ENCODE data around the gene ACTN4. TPM values are rescaled to one million over a fixed set of nuclear protein-coding genes. Genes with fewer than 3 reads are reported as not detected.

The ACTN4 gene
- total and polyA plus RNA-seq, 3 experiments from 2014 or later = 31.9 to 314 (median 295) TPM

DNA sequence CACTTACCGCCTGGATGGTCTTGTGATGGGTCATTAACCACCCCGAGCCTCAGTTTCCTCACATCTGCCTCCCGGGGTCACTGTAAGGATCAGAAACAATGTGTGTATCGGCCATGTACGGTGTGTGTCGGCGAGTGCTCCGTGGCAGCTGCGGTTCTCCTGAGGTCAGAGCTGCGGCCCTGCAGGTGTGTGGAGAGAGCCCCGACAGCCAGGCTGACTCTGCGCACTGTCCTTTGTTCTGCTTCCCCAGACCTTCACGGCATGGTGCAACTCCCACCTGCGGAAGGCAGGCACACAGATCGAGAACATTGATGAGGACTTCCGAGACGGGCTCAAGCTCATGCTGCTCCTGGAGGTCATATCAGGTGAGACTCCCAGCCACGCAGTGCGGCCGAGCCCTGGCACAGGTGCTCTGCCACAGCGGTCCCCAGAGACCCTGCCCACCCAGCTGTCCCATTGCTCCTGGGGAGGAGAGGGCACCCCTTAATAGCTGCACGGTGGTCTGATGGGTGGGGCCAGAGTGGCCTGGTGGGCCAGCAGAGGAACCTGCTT is 53.0 kb downstream of the ACTN4 start:
- H3K4me3 ChIP-seq (ENCODE audit: low read length) = no peak overlapping the region
- no peak overlapping the region for H3K4me3 Mint-ChIP-seq
- no peaks in the 10 kb centered on the region for H3K27me3 ChIP-seq (ENCODE audit: insufficient read depth, low read length, poor library complexity, severe bottlenecking)
- peaks cover 0 to 75% (median 4%) of the 10 kb centered on the region in 3 donors for H3K36me3 Mint-ChIP-seq
- peaks cover 17% of the 10 kb centered on the region for H3K36me3 ChIP-seq (ENCODE audit: insufficient read depth, low read length)
- peak overlapping the region in 3 of 8 donors; percentile 8 to 73 (median 45) for H3K27ac Mint-ChIP-seq
- no peak overlapping the region for H3K27ac ChIP-seq (ENCODE audit: low read depth, low read length)
- H3K9me3 Mint-ChIP-seq = no peaks in the 10 kb centered on the region
- no peaks in the 10 kb centered on the region for H3K9me3 ChIP-seq (ENCODE audit: low read length)
- POLR2A ChIA-PET = no interaction called here
- CTCF ChIA-PET = no interaction called here
- DNase-seq = no peak
- H3K27me3 Mint-ChIP-seq = peaks cover 0 to 2% of the 10 kb centered on the region in 2 donors
- H3K4me1 ChIP-seq (ENCODE audit: insufficient read depth, low read length) = peaks cover 6% of the 10 kb centered on the region
- peaks cover 25 to 35% (median 34%) of the 10 kb centered on the region in 3 donors for H3K4me1 Mint-ChIP-seq

GRCh38 chr19:38700902-38701454 is 53.5 kb downstream of the ACTN4 start:
- Mint-ChIP-seq H3K4me1 (peaks cover 21 to 30% (median 29%) of the 10 kb centered on the region in 3 donors), H3K27ac (peak overlapping the region in 1 of 8 donors; percentile 47), H3K4me3 (no peak overlapping the region), H3K9me3 (no peaks in the 10 kb centered on the region), H3K36me3 (peaks cover 0 to 76% (median 6%) of the 10 kb centered on the region in 3 donors), H3K27me3 (peaks cover 0 to 2% of the 10 kb centered on the region in 2 donors)
- no peak overlapping the region for H3K4me3 ChIP-seq (ENCODE audit: low read length)
- no peak overlapping the region for H3K27ac ChIP-seq (ENCODE audit: low read depth, low read length)
- H3K4me1 ChIP-seq (ENCODE audit: insufficient read depth, low read length) = peaks cover 5% of the 10 kb centered on the region
- no peaks in the 10 kb centered on the region for H3K27me3 ChIP-seq (ENCODE audit: insufficient read depth, low read length, poor library complexity, severe bottlenecking)
- DNase-seq = no peak
- ChIA-PET POLR2A (no interaction called here), CTCF (no interaction called here)
- H3K9me3 ChIP-seq (ENCODE audit: low read length) = no peaks in the 10 kb centered on the region
- H3K36me3 ChIP-seq (ENCODE audit: insufficient read depth, low read length) = peaks cover 17% of the 10 kb centered on the region

- H3K27me3 Mint-ChIP-seq = peaks cover 0 to 2% of the 10 kb centered on the region in 2 donors
- POLR2A ChIA-PET = interaction anchor here (0.6 kb wide), 1 partner anchor 34 kb away, joined by 12 read pairs; no protein-coding TSS in a partner anchor
- H3K4me1 Mint-ChIP-seq = peaks cover 15 to 24% (median 23%) of the 10 kb centered on the region in 3 donors
- no peaks in the 10 kb centered on the region for H3K9me3 ChIP-seq (ENCODE audit: low read length)
- H3K36me3 Mint-ChIP-seq = peaks cover 0 to 77% (median 8%) of the 10 kb centered on the region in 3 donors
- H3K4me3 ChIP-seq (ENCODE audit: low read length) = no peak overlapping the region
- H3K27ac Mint-ChIP-seq = no peak overlapping the region
- no peaks in the 10 kb centered on the region for H3K27me3 ChIP-seq (ENCODE audit: insufficient read depth, low read length, poor library complexity, severe bottlenecking)
- DNase-seq = no peak
- CTCF ChIA-PET = no interaction called here
- H3K4me3 Mint-ChIP-seq = no peak overlapping the region
- H3K9me3 Mint-ChIP-seq = no peaks in the 10 kb centered on the region
- H3K27ac ChIP-seq (ENCODE audit: low read depth, low read length) = no peak overlapping the region
- peaks cover 17% of the 10 kb centered on the region for H3K36me3 ChIP-seq (ENCODE audit: insufficient read depth, low read length)
- peaks cover 5% of the 10 kb centered on the region for H3K4me1 ChIP-seq (ENCODE audit: insufficient read depth, low read length)
These were observed 54.1 kb downstream of the ACTN4 start for GRCh38 chr19:38701455-38702063.

DNA sequence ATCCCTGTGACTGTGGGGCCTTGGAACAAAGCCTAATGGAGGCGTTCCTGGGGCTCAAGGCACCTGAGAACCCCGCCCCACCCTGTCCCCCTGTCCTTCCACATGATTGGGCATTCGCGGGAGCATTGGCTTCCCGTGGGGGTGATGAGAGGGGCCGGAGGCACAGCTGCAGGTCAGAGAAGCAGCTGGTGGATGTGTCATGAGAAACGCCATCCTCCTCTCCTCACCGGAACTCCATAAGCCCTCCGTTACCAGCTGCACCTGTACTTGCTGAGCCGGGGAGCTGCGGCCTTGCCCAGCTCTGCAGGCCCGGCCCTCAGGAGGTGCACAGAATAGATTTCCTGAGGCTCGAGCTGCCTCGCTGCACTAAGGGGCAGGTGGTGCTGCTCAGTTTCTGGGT is 54.8 kb downstream of the ACTN4 start:
- H3K27ac ChIP-seq (ENCODE audit: low read depth, low read length) = no peak overlapping the region
- ChIA-PET POLR2A (interaction anchor here (0.6 kb wide), 1 partner anchor 34 kb away, joined by 12 read pairs; no protein-coding TSS in a partner anchor), CTCF (no interaction called here)
- H3K27ac Mint-ChIP-seq = peak overlapping the region in 1 of 8 donors; percentile 74
- no peak for DNase-seq
- H3K4me1 Mint-ChIP-seq = peaks cover 8 to 17% (median 16%) of the 10 kb centered on the region in 3 donors
- H3K9me3 ChIP-seq (ENCODE audit: low read length) = no peaks in the 10 kb centered on the region
- no peaks in the 10 kb centered on the region for H3K27me3 ChIP-seq (ENCODE audit: insufficient read depth, low read length, poor library complexity, severe bottlenecking)
- peaks cover 0 to 77% (median 8%) of the 10 kb centered on the region in 3 donors for H3K36me3 Mint-ChIP-seq
- H3K4me3 Mint-ChIP-seq = no peak overlapping the region
- H3K9me3 Mint-ChIP-seq = no peaks in the 10 kb centered on the region
- peaks cover 23% of the 10 kb centered on the region for H3K36me3 ChIP-seq (ENCODE audit: insufficient read depth, low read length)
- H3K4me1 ChIP-seq (ENCODE audit: insufficient read depth, low read length) = peaks cover 2% of the 10 kb centered on the region
- no peak overlapping the region for H3K4me3 ChIP-seq (ENCODE audit: low read length)
- H3K27me3 Mint-ChIP-seq = no peaks in the 10 kb centered on the region

DNA sequence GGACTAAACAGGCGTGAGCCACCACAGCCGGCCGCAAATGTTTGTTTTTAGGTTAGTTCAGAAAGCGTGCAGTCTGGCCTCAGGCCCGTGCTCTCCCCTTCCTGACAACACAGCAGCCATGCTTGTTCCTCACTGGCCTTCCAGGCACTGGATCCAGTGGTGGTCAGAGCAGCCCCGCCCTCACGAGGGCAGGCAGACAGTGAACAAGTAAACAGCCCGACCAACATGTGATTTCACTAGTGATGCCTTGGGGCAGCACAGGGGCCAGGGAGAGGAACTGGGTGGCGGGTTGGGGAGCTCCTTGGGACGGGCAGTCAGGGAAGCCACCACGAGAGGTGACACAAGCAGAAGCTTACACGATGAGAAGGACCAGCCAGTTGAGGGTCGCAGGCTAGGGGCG is 56.1 kb downstream of the ACTN4 start:
- ChIA-PET POLR2A (no interaction called here), CTCF (interaction anchor here (1.1 kb wide), 1 partner anchor 23 kb away, joined by 3 read pairs; no protein-coding TSS in a partner anchor)
- H3K4me1 ChIP-seq (ENCODE audit: insufficient read depth, low read length) = no peaks in the 10 kb centered on the region
- H3K4me3 ChIP-seq (ENCODE audit: low read length) = no peak overlapping the region
- H3K9me3 ChIP-seq (ENCODE audit: low read length) = no peaks in the 10 kb centered on the region
- H3K36me3 ChIP-seq (ENCODE audit: insufficient read depth, low read length) = peaks cover 35% of the 10 kb centered on the region
- DNase-seq = no peak
- H3K9me3 Mint-ChIP-seq = no peaks in the 10 kb centered on the region
- H3K4me1 Mint-ChIP-seq = peaks cover 0 to 8% (median 8%) of the 10 kb centered on the region in 3 donors
- no peaks in the 10 kb centered on the region for H3K27me3 ChIP-seq (ENCODE audit: insufficient read depth, low read length, poor library complexity, severe bottlenecking)
- peaks cover 0 to 86% (median 11%) of the 10 kb centered on the region in 3 donors for H3K36me3 Mint-ChIP-seq
- no peak overlapping the region for H3K4me3 Mint-ChIP-seq
- H3K27ac ChIP-seq (ENCODE audit: low read depth, low read length) = no peak overlapping the region
- H3K27me3 Mint-ChIP-seq = no peaks in the 10 kb centered on the region
- H3K27ac Mint-ChIP-seq = peak overlapping the region in 1 of 8 donors; percentile 83

GRCh38 chr19:38704488-38705026 is 57.1 kb downstream of the ACTN4 start:
- Mint-ChIP-seq H3K27me3 (no peaks in the 10 kb centered on the region), H3K27ac (peak overlapping the region in 3 of 8 donors; percentile 12 to 81 (median 75)), H3K36me3 (peaks cover 0 to 94% (median 11%) of the 10 kb centered on the region in 3 donors), H3K4me3 (no peak overlapping the region), H3K9me3 (no peaks in the 10 kb centered on the region), H3K4me1 (peaks cover 0 to 5% (median 3%) of the 10 kb centered on the region in 3 donors)
- no peak overlapping the region for H3K27ac ChIP-seq (ENCODE audit: low read depth, low read length)
- H3K9me3 ChIP-seq (ENCODE audit: low read length) = no peaks in the 10 kb centered on the region
- DNase-seq = no peak
- peaks cover 44% of the 10 kb centered on the region for H3K36me3 ChIP-seq (ENCODE audit: insufficient read depth, low read length)
- CTCF ChIA-PET = no interaction called here
- POLR2A ChIA-PET = no interaction called here
- H3K4me1 ChIP-seq (ENCODE audit: insufficient read depth, low read length) = no peaks in the 10 kb centered on the region
- no peak overlapping the region for H3K4me3 ChIP-seq (ENCODE audit: low read length)
- no peaks in the 10 kb centered on the region for H3K27me3 ChIP-seq (ENCODE audit: insufficient read depth, low read length, poor library complexity, severe bottlenecking)

GRCh38 chr19:38705197-38706019 is 58.0 kb downstream of the ACTN4 start:
- peaks cover 0 to 95% (median 12%) of the 10 kb centered on the region in 3 donors for H3K36me3 Mint-ChIP-seq
- Histone ChIP-seq H3K27ac (ENCODE audit: low read depth, low read length) (no peak overlapping the region), H3K9me3 (ENCODE audit: low read length) (no peaks in the 10 kb centered on the region), H3K36me3 (ENCODE audit: insufficient read depth, low read length) (peaks cover 49% of the 10 kb centered on the region), H3K4me1 (ENCODE audit: insufficient read depth, low read length) (no peaks in the 10 kb centered on the region), H3K4me3 (ENCODE audit: low read length) (no peak overlapping the region), H3K27me3 (ENCODE audit: insufficient read depth, low read length, poor library complexity, severe bottlenecking) (no peaks in the 10 kb centered on the region)
- no peak overlapping the region for H3K4me3 Mint-ChIP-seq
- no peak for DNase-seq
- peaks cover 0 to 4% (median 0%) of the 10 kb centered on the region in 3 donors for H3K4me1 Mint-ChIP-seq
- H3K27ac Mint-ChIP-seq = peak overlapping the region in 2 of 8 donors; percentile 29 to 84
- H3K27me3 Mint-ChIP-seq = no peaks in the 10 kb centered on the region
- ChIA-PET POLR2A (no interaction called here), CTCF (no interaction called here)
- no peaks in the 10 kb centered on the region for H3K9me3 Mint-ChIP-seq

All from CD8-positive, alpha-beta memory T cell (primary cell).